ENCODE measurements around the gene NFIB.

DNA sequence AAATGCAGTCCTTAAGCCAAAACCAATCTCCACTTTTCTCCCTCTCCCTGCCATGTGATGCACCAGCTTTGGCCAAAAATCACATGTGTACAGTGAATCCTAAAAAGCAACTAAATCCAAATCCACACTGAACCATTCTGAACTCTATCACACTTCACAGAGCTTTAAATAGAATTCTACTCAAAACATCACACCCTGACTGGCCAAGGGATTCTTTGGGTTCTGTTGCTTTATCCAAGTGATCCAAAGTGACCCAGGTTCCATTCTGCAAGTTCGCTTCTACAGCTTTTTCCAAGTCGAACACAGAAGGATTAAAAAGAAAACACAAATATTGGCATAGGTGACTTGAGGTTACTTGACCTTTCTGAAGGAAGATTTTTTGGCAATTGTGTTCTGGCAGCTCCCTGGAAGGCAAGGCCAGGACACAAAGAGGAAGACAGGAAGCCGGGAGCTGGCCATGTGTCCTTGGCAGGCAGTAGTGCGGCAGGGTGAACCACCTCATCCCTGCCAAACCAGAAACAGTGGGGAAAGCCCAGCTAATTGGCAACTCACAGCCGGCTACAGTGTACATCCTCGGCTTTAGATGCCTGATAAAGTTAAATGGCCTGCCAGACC lies 115.0 kb downstream of the NFIB start:
- TF ChIP-seq, protein P1, sequence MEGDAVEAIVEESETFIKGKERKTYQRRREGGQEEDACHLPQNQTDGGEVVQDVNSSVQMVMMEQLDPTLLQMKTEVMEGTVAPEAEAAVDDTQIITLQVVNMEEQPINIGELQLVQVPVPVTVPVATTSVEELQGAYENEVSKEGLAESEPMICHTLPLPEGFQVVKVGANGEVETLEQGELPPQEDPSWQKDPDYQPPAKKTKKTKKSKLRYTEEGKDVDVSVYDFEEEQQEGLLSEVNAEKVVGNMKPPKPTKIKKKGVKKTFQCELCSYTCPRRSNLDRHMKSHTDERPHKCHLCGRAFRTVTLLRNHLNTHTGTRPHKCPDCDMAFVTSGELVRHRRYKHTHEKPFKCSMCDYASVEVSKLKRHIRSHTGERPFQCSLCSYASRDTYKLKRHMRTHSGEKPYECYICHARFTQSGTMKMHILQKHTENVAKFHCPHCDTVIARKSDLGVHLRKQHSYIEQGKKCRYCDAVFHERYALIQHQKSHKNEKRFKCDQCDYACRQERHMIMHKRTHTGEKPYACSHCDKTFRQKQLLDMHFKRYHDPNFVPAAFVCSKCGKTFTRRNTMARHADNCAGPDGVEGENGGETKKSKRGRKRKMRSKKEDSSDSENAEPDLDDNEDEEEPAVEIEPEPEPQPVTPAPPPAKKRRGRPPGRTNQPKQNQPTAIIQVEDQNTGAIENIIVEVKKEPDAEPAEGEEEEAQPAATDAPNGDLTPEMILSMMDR (IDR thresholded peaks at IDR 0.05; ENCODE audit: poor library complexity) = no peak
- TF ChIP-seq EZH2 (IDR thresholded peaks at IDR 0.05; ENCODE audit: borderline replicate concordance) = no peak

Data from hepatocyte (in vitro differentiated cells).